TTC549 (cell line): ENCODE data around the gene RBFOX1.

Source experiments
- FAIRE-seq: peaks from 2 replicates; lab custom pipeline; 2012; peaks lifted over from hg19 to GRCh38; lab: Jason Lieb, UNC

Gene RBFOX1

GRCh38 chr16:7332611-7333010 is at the start of gene RBFOX1:
Gene RBFOX1, plus strand, starts transcription at chr16:7332845.
- no peak for FAIRE-seq

- FAIRE-seq: no peak
Observed at GRCh38 chr16:7284780-7285179, 47.9 kb upstream of the RBFOX1 start.

GRCh38 chr16:7285520-7285919 is 47.1 kb upstream of the RBFOX1 start:
- no peak for FAIRE-seq

GRCh38 chr16:7289299-7289698 is 43.3 kb upstream of the RBFOX1 start:
- no peak for FAIRE-seq

GRCh38 chr16:7290682-7291081 is 42.0 kb upstream of the RBFOX1 start:
- no peak for FAIRE-seq

GRCh38 chr16:7294020-7294419 is 38.6 kb upstream of the RBFOX1 start:
- no peak for FAIRE-seq

GRCh38 chr16:7303052-7303610 is 29.5 kb upstream of the RBFOX1 start:
- no peak for FAIRE-seq

GRCh38 chr16:7303660-7304200 is 28.9 kb upstream of the RBFOX1 start:
- no peak for FAIRE-seq

- FAIRE-seq: no peak
Observed at GRCh38 chr16:7304279-7304678, 28.4 kb upstream of the RBFOX1 start.

GRCh38 chr16:7304958-7305357 is 27.7 kb upstream of the RBFOX1 start:
- FAIRE-seq: no peak

- FAIRE-seq: no peak
Observed at GRCh38 chr16:7313170-7313569, 19.5 kb upstream of the RBFOX1 start.

- no peak for FAIRE-seq
Observed at GRCh38 chr16:7314163-7314562, 18.5 kb upstream of the RBFOX1 start.

- FAIRE-seq: no peak
Observed at GRCh38 chr16:7315813-7316212, 16.8 kb upstream of the RBFOX1 start.

- FAIRE-seq: no peak
Observed at GRCh38 chr16:7316281-7316888, 16.3 kb upstream of the RBFOX1 start.

GRCh38 chr16:7317982-7318381 is 14.7 kb upstream of the RBFOX1 start:
- FAIRE-seq: no peak

GRCh38 chr16:7318686-7319085 is 14.0 kb upstream of the RBFOX1 start:
- FAIRE-seq: no peak

- FAIRE-seq: no peak
Observed at GRCh38 chr16:7319514-7319913, 13.1 kb upstream of the RBFOX1 start.

- no peak for FAIRE-seq
Observed at GRCh38 chr16:7321661-7322060, 11.0 kb upstream of the RBFOX1 start.

- FAIRE-seq: no peak
Observed at GRCh38 chr16:7324321-7324720, 8.3 kb upstream of the RBFOX1 start.

- no peak for FAIRE-seq
Observed at GRCh38 chr16:7325834-7326233, 6.8 kb upstream of the RBFOX1 start.

GRCh38 chr16:7330709-7331108 is 1.9 kb upstream of the RBFOX1 start:
- FAIRE-seq: no peak

GRCh38 chr16:7331997-7332396 is 648 bp upstream of the RBFOX1 start:
- no peak for FAIRE-seq

GRCh38 chr16:7333180-7333725 is 608 bp downstream of the RBFOX1 start:
- FAIRE-seq: no peak
